Hematopoietic multipotent progenitor cell treated with erythropoietin and hydrocortisone succinate and interleukin-3 and kit ligand, for 4 days (in vitro differentiated cells): ENCODE data around the gene MYO1A.

ENCODE experiments used
- DNase-seq: peaks from one replicate; pipeline ENCODE4 v3.0.0-alpha.2; 2015

MYO1A gene

DNA sequence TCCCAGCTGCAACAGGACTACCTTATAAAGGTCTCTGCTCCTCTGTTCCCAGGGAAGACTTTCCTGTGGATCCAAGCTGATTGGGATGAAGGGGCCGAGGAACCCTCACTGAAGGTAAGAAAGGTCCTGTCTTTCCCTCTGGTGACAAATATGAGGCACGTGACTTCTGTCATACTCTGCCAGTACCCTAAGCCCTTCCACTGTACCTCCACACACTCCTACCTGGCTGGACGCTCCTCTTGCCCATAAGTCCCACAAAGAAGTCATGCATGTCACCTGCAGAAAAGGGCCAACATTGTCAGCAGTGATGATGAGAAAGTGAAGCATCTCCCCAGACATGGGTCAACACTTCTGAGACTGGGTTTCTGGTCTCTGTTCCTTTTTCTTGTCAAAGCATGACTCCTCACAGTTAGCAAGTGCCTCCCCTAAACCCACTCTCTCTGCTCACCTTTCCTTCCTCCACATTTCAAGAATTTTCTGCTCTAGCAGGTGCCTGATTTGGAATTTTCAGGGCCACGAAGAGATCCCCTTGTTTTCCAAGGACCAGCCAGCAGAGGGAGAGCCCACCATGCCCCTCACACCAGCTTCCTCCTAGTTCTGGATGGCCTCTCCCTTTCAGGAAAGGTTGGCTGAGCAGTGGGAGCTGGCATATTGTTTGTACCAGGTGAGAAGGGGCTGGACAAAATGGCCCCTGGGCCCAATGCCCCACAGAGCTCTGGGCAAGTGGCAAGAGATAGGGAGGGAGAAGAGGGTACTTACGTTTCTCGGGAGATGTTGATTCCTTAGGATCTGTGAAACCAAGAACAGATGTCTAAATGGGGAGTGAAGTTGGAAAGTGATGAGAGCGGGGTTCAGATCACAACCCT is 37.1 kb downstream of the MYO1A start:
- DNase-seq, result no peak

DNA sequence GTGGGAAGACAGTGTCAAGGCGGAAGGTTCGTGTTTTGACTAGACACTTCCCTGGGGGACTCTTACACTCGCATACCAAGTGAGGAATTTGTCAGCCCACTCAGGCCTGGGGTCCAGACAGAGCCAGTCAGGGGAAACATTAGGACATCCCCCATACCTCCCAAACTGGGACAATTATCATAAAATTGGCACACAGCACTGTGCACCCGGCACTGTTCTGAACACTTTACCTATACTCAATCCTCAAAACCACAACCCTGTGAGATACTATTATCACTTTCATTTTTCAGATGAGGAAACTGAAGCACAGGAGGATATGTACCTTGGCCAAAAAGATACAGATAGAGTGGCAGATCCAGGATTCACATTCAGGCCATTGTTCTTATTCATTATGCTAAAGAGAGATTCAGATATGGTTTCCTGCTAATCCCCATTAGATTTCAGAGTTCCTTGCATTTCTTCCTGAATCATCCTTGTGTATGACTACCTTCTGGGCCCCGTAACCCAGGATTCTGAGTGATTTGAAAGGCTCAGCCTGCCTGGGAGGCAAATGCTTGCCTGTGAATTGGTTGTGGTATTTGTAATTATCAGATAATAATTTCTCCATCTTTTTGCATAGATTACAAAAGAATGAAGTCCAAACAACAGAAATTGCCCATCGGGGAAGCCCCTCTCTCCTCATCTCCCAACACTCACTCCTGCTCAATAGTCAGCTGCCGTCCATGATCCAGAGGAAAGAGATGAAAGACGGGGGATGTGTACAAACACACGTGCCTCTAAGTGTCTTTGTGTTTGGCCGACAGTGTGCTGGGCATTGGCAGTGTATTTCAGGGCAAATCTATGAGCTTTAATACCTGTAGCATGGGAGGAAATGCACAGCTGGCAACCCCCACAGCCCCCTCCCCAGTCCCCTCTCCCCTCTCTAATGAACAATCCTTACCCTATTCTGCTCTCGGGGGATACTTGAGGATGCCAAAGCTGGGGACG is 38.2 kb downstream of the MYO1A start:
- no peak for DNase-seq

DNA sequence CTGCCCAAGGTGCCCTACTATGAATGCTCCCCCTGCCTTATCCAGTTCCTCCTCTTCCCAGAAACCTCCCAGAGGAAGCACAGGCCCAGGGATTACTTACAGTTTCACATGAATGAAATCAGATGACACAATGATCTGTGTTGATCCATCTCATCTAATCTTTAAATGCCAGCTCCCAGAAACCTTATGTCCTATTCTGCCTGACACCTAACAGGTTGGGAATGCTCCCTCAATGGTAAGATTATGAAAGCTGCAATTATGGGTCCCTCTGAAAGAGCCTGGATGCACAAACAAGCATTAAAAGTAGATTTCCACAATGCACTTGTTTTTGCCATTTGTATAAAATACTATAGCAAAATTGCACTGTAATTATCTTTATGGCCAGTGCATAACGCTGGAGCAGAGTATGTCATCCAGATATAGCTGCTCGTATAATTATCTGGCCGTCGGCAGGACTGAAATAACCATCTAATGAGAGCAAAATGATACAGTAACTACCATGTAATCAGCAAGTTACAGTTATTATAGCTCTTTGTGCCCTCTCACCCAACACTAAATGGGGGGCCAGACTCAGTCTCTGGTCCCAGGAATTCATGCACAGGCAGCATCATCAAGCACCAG is 39.2 kb downstream of the MYO1A start:
- no peak for DNase-seq

DNA sequence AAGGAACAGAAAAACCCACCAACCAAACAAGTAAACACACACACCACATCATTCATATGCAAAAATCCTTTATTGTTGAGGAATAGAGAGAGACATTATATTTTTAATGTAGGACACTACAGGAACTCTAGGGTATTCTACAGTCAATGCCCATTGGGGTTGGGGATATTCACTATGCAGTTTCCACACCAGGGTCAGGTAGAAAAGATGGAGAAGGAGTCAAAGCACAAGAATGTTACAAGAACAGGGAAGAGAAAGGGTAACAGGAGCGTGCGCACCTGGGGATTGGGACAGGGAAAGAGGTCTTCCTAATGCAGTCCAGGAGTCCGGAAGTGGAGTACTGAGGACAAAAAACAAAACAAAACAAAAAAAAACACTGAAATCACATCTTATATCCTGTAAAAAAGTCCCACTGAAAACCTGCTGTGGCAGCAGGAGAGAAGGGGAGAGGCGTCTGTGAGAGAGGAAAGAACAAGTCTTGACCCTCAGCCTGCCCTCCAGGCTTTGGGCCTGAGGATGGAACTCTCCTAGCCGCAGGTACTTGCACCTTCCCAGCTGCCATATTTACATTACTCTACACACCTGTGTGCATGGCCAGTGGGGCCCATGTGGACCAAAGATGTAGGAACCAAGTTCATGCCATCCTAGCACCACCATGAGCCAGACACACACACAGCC is 39.8 kb downstream of the MYO1A start:
- DNase-seq, result no peak

DNA sequence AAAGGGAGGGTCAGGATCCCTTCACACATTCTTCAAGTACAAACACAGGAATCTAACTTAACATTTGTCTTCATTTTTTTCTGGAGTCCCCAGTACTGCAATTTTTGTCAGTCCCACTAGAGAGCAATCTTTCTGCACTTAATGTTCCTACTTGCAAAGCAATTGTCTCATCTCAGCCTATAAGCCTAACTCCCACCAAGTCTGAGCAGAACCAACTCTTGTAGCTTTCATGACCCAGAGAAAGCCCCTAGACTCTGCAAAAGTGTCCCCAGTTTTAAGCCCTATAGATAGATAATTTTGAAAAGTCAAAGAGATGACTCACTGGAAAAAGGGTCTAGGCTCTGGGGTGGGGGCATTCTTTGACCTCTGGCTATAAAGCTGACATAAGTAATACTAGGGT is 41.8 kb downstream of the MYO1A start:
- DNase-seq, result peak; percentile 90

DNA sequence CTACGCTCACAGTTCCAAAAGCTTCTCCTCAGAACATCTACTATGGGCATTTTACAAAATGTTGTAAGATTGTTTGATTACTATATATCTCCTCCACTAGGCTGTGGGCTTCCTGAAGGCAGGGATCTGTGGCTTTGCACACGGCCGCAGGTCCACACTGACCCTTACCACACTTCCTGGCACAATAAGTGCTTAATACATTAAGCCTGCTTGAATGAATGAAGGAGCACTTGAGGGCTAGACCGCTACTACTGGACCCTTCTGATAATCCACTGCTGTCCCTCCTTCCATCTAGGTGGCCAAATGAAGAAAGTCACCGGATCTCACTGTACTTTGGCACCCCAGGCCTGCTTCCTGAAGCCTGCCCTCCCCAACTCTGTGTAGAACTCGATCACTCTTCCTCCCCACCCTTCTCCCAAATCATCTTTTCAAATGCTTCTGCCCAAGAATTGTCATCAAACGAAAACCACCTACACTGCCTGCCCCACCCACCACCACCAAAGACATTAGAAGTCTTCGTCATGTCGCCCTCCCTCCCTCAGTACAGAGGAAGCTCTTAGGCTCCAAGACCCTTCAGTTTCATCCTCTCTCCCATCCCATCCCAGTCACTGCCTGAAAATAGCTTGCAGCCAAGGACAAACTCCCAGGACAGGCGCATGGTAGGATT is 43.0 kb downstream of the MYO1A start:
- DNase-seq, result peak; percentile 69

DNA sequence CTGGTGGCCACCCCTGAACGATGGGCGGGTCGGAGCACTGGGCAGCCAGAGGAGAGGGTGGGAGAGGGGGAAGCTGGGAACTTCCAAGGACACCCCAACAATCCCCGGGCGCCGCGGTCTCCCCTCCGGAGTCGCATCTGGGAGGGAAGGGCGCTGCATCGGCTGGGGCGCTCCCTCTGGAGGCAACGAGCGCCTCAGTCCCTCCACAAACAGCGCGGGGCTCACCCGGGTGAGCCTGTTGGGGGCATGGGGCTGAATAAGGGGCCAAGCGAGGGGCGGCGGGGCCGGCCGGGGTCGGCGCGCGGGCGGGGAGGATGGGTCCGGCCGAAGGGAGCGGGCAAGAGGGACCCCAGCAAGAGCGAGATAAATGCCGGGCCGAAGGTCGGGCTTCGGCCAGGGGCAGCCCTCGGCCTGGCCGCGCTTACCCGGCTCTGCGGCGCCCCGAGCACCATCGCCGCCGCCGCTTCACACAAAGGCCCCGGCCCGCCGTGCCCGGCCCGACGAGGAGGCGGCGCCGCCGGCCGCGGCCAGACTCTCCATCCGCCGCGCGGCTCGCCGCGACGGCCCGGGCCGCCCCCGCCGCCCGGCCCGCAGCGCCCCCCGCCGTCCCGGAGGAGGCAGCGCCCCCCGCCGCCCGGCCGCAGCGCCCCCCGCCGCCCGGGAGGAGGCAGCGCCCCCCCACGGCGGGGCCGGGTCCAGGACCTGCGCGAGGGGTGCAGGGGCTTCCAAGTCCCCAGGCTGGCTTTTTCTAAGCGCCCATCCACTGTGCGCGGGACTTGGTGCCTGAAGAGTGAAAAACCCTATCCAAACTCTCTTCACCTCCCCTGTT is 43.7 kb downstream of the MYO1A start, which contains the start of gene ZBTB39:
Gene ZBTB39 (minus strand): TSS at position 567 of the 829 bp plus-strand sequence. CDS start 1,629 bp downstream, outside the sequence.
- peak; percentile 86 for DNase-seq

DNA sequence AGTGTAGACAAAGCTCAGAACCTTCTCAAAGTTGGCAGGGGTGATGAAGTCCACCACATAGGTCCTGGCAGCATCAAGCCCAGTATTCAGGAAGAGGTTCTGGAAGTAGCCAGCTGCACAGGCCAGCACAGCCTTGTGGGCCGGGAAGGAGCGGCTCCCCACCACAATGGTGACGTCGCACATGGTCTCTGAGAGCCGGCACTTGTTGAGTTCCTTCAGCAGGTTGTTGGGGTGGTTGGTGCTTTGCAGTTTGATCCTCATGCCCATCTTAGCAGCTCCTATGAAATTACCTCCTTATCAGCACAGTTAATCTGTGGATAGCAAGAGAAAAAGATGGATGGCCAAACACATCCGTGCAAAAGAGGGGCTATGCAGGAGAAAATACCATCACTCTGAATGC is 45.3 kb downstream of the MYO1A start:
- DNase-seq, result no peak

DNA sequence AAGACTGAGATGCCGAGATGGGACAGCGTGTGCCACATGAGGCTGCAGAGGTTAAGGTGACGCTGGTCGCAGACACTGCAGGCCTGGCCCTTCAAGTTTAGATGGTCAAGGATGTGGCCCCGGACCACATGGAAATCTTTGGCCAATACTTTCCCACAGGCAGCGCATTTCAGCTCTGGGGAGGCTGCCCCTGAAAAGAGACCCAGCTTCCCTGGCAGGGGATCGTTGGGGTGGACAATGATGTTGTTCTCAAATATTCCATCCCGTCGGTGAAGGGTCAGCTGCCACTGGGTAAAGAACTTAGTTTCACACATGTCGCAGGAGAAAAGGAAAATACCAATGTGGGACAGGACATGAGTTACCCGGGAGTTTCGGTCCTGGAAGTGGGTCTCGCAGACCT is 46.5 kb downstream of the MYO1A start:
- DNase-seq, result no peak

DNA sequence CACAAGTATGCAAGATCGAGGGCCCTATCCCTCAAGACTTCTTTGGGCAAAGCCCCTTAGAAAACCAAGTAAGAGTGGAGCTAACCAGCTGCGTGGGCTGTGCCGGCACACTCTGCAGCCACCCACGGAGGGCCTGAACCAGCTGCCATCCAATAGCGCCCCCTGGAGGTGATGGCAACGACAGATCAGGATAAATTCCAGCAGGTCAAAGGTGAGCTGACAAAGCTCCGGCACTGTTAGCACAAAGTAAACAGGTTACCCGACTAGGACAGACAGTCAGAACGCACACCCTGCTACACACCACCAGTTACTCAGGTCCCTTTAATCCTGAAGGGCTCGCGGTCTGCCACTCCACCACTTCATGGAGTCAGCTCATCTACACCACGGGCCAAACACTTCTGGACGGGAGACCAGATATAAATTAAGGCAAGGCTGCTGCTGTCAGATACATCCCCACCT is 48.5 kb downstream of the MYO1A start:
- DNase-seq, result peak; percentile 86

DNA sequence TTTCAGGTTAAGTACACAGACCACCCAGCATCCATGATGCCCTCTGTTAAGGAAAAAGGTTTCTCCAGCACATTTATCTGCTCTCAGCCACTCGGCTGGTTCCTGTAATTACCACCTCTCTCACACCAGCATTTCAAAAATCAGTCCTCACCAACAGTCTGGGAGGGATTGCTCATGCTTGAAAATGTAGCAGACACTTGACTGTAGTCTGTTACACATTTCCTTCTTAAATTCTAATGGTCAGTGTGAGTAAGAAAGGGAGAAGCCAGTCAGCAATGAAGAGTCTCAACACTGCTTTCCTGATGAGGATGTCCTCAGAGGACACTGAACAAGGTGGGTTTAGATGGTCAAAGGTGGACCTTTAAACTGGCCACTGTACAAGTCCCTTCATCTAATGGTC is 49.5 kb downstream of the MYO1A start:
- DNase-seq, result no peak

DNA sequence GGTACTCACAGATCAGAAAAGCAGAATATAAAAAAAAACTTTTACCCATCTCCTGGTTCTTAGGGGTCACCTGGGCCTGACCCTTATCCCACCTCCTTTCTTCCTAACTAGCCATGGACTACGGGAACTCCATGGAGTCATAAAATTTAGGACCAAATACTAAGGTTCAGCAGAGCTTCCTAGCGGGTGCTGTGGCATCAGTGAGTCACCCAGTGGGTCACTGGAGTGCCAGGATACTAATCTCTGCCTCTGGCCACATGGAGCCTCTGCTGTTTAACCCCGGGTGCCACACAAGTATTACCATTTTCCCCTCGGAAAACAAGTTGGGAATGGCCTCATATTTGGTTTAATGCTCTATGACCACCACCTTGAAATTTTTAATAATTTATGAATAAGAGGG is 50.5 kb downstream of the MYO1A start:
- no peak for DNase-seq

DNA sequence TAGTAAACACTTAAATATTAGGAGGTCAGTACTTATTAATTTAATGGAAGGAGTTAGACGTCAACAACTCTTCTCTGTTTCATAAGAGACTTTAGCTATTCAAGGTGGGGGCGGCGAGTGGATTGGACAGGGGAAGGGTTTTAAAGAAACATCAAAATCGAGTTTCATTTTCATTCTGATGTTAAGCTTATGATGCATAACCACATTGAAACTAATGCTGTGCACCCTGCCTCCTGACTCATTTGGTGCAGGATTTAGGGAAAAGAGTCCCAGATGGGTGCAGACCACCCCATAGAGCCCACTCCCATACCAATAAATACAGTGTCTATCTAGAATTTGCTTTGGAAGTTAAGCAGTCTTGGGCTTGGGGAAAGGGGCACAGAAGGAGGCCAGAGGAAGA is 50.9 kb downstream of the MYO1A start:
- no peak for DNase-seq

DNA sequence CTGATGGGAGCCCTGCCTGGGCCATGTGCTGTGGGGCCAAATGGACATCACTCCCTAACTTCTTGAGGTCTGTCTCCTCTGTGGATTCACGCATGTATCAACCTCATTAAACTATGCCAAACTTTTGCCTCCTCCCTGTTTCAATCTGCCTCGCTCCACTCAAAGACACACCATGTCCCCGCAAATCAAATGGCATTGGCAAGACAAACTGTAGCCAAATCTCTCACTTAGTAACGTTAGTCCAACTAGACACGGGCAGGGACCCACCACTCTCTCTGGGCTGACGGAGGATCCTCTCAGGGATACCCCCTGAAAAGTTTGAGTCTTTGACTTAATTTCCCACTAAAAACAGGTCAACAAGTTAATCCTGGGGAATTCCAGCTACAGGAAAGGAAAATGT is 51.6 kb downstream of the MYO1A start:
- DNase-seq, result no peak

DNA sequence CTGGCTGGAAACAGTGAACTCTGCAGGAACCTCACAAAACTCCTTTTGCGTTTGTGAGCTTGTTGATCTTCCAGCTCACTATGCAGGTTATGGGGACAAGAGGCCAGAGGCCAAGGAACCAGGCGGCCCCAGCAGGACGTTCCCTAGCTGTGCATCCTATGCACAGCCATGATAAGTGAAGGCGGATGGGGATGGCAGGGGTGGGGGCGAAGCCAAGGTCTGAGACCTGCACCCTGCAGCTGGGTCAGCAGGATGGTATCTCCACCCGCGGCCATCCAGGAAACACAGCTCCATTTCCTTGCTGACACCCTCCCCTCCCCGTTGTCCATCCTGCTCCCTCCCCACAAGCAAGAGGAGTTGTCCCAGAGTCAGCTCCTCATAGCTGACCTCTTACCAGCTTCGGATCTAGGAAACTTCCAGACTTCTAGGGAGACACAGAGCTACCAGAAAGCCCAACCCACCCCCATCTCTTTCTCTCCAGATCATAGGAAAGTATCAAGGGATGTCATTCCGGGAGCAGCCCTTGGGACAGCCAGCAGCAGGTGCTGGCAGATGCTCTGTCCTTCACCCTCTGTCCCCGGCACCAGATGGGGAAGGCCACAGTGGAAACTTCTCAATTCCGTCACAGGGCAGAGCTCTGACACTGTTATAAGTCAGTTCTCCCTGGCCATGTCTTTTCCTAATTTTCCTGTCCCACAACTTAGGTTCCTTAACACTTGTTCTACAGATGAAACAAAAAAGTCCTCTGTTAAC is 53.0 kb downstream of the MYO1A start:
- DNase-seq, result no peak

DNA sequence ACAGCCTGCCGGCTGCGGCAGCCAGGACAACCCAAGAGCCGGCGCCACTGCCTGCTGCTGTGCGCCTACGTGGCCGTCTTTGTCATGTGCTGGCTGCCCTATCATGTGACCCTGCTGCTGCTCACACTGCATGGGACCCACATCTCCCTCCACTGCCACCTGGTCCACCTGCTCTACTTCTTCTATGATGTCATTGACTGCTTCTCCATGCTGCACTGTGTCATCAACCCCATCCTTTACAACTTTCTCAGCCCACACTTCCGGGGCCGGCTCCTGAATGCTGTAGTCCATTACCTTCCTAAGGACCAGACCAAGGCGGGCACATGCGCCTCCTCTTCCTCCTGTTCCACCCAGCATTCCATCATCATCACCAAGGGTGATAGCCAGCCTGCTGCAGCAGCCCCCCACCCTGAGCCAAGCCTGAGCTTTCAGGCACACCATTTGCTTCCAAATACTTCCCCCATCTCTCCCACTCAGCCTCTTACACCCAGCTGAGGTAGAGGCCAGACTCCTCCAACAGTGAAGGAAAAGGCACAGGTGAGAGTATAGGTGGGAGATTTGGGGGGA is 53.9 kb downstream of the MYO1A start:
- DNase-seq, result no peak

DNA sequence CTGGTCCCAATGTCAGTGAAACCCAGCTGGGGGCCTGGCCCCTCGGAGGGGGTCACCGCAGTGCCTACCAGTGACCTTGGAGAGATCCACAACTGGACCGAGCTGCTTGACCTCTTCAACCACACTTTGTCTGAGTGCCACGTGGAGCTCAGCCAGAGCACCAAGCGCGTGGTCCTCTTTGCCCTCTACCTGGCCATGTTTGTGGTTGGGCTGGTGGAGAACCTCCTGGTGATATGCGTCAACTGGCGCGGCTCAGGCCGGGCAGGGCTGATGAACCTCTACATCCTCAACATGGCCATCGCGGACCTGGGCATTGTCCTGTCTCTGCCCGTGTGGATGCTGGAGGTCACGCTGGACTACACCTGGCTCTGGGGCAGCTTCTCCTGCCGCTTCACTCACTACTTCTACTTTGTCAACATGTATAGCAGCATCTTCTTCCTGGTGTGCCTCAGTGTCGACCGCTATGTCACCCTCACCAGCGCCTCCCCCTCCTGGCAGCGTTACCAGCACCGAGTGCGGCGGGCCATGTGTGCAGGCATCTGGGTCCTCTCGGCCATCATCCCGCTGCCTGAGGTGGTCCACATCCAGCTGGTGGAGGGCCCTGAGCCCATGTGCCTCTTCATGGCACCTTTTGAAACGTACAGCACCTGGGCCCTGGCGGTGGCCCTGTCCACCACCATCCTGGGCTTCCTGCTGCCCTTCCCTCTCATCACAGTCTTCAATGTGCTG is 54.6 kb downstream of the MYO1A start:
- no peak for DNase-seq

DNA sequence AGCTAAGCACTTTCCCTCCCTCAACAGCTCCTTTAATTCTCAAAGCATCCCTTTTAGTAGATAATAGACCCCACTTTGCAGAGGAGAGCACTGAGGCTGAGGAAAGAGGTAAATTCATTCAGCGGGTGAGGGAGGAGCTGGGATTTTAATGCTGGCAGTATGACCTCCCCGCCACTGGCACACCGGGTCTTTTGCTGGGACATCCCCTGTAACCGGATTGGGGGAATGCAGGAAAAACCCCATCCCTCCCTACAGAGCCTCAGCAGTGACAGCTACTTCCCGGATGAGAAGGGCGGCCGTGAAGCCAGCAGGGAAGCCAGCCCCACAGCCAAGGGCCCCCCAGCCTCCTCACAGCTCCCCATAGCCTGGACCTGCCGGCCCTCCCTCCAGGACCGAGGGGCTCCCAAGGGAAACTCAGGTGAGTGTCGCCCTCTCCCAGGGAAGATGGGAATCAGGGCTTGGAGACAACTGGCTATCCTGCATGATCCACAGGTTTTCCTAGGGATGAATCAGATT is 55.6 kb downstream of the MYO1A start:
- no peak for DNase-seq

DNA sequence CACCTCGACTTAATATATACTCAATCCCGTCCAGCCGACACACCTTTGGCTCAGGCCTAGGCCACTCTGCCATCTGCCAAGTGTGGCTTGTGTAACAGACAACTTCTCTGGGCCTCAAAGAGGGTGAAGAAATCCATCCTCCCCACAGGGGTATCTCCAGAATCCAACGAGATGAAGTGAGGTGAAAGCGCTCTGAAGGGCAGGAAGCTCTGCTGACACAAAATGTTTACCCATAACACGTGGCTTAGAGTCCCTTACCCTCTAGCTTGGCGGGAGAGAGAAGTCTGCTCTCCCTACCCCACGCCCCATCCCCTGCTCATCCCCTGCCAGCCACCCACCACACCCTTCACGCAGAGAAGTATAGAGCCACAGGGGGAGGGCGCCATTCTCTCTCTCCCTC is 56.6 kb downstream of the MYO1A start:
- DNase-seq, result no peak
